NB4 (cell line): ENCODE data around the gene DLG3.

Source experiments
- TF ChIP-seq, protein P1 (sequence below): IDR thresholded peaks from 2 replicates; pipeline ENCODE4 v1.6.1; 2011; ENCODE audit warnings: low read depth, low read length
- TF ChIP-seq, protein P2 (sequence below): IDR thresholded peaks from one replicate; pipeline ENCODE4 v1.5.1; 2012; ENCODE audit warnings: low read depth, low read length

DNA sequence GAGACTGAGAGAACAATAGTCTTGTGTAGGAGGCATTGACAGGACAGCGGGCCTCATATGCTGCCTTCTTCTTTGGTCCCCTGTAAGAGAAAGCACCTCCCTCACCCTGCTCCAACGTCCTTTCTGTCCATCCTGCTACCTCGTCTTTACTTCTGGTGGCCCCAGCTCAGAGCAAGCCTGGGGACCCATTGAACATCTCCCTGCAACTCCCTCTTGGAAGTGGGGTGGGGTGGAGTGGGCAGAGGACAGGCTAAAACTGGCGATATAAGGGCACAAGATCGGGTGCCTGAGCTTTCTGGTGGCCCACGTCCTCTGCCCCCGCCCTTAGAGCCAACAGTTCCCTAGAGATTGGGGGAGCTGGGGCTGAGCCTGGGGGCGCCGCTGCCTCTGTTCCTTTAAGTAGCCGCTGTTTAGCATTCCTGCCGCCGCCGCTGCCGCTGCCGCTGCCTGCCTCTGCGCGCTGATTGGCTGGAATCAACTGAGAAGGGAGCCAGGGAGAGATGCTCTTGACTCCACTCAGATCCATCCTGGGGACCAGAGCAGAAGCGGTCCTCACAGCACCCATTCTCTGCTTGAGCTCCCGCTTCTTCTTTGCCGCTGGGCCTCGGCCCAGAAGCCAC is at the start of gene DLG3:
- TF ChIP-seq, protein P1, sequence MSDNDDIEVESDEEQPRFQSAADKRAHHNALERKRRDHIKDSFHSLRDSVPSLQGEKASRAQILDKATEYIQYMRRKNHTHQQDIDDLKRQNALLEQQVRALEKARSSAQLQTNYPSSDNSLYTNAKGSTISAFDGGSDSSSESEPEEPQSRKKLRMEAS = no peak
- TF ChIP-seq, protein P2, sequence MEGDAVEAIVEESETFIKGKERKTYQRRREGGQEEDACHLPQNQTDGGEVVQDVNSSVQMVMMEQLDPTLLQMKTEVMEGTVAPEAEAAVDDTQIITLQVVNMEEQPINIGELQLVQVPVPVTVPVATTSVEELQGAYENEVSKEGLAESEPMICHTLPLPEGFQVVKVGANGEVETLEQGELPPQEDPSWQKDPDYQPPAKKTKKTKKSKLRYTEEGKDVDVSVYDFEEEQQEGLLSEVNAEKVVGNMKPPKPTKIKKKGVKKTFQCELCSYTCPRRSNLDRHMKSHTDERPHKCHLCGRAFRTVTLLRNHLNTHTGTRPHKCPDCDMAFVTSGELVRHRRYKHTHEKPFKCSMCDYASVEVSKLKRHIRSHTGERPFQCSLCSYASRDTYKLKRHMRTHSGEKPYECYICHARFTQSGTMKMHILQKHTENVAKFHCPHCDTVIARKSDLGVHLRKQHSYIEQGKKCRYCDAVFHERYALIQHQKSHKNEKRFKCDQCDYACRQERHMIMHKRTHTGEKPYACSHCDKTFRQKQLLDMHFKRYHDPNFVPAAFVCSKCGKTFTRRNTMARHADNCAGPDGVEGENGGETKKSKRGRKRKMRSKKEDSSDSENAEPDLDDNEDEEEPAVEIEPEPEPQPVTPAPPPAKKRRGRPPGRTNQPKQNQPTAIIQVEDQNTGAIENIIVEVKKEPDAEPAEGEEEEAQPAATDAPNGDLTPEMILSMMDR = no peak
